Measurements from ENCODE around the gene STAT5B. TPM values are rescaled to one million over a fixed set of nuclear protein-coding genes. Genes with fewer than 3 reads are reported as not detected.

The STAT5B gene
- total RNA-seq, 1 donor from 2014 or later = 23.1 TPM

GRCh38 chr17:42252597-42253550 is 23.3 kb downstream of the STAT5B start:
- DNase-seq (ENCODE audit: low read depth) (peak; percentile 60), FAIRE-seq (no peak)
- Mint-ChIP-seq H3K4me3 (ENCODE audit: unreplicated experiment) (no peak overlapping the region), H3K27me3 (ENCODE audit: low read depth, unreplicated experiment) (no peaks in the 10 kb centered on the region), H3K4me1 (ENCODE audit: low read depth, unreplicated experiment) (peaks cover 5% of the 10 kb centered on the region), H3K27ac (ENCODE audit: unreplicated experiment) (no peak overlapping the region), H3K9me3 (ENCODE audit: unreplicated experiment) (no peaks in the 10 kb centered on the region), H3K36me3 (ENCODE audit: low read depth, unreplicated experiment) (no peaks in the 10 kb centered on the region)
- H3K27ac ChIP-seq (ENCODE audit: low read depth, low read length) = peak overlapping the region; percentile 74
- no peaks in the 10 kb centered on the region for H3K9me3 ChIP-seq (ENCODE audit: insufficient read depth, low read depth, low read length)
- H3K4me3 ChIP-seq (ENCODE audit: insufficient read depth, low read depth, low read length) = no peak overlapping the region
- no peaks in the 10 kb centered on the region for H3K27me3 ChIP-seq (ENCODE audit: insufficient read depth, low read length)
- peak overlapping the region; percentile 47 for H3K4me2 ChIP-seq (ENCODE audit: low read length)
- H4K20me1 ChIP-seq (ENCODE audit: insufficient read depth, low read length) = peaks cover 11% of the 10 kb centered on the region
- peaks cover 77% of the 10 kb centered on the region for H3K79me2 ChIP-seq (ENCODE audit: insufficient read depth, low read length)
- H3K4me1 ChIP-seq (ENCODE audit: insufficient read depth, low read length) = peaks cover 34% of the 10 kb centered on the region
- TF ChIP-seq, protein P1, sequence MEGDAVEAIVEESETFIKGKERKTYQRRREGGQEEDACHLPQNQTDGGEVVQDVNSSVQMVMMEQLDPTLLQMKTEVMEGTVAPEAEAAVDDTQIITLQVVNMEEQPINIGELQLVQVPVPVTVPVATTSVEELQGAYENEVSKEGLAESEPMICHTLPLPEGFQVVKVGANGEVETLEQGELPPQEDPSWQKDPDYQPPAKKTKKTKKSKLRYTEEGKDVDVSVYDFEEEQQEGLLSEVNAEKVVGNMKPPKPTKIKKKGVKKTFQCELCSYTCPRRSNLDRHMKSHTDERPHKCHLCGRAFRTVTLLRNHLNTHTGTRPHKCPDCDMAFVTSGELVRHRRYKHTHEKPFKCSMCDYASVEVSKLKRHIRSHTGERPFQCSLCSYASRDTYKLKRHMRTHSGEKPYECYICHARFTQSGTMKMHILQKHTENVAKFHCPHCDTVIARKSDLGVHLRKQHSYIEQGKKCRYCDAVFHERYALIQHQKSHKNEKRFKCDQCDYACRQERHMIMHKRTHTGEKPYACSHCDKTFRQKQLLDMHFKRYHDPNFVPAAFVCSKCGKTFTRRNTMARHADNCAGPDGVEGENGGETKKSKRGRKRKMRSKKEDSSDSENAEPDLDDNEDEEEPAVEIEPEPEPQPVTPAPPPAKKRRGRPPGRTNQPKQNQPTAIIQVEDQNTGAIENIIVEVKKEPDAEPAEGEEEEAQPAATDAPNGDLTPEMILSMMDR (IDR thresholded peaks at IDR 0.05; ENCODE audit: insufficient read depth, low read depth, low read length) = no peak
- TF ChIP-seq EZH2 (IDR thresholded peaks at IDR 0.05; ENCODE audit: insufficient read depth, low read length) = no peak
- H2AFZ ChIP-seq (ENCODE audit: low read depth, low read length) = no peak overlapping the region
- H3K9ac ChIP-seq (ENCODE audit: low read length) = peak overlapping the region; percentile 31
- no peaks in the 10 kb centered on the region for H3K36me3 ChIP-seq (ENCODE audit: insufficient read depth, low read length)

DNA sequence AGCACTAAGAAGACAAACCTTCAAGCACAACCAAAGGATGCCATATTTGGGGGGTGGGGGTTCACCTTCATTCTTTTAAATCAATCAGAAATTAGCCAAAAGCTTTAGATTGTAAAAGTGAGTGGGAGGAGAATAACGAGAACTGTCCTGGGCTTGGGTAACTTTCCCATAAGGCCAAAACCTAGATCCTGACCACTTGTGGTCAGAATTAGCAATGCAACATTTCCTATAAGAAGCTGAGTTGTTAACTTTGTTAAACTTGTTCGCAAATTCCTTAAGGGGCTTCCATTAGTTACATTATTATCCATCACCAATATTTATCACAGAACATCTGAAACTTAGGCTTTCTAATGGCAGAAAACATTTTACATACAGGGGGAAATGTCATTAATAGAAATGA is 25.1 kb downstream of the STAT5B start:
- FAIRE-seq = no peak
- Mint-ChIP-seq H3K27ac (ENCODE audit: unreplicated experiment) (no peak overlapping the region), H3K9me3 (ENCODE audit: unreplicated experiment) (peaks cover 4% of the 10 kb centered on the region), H3K4me1 (ENCODE audit: low read depth, unreplicated experiment) (peaks cover 9% of the 10 kb centered on the region), H3K36me3 (ENCODE audit: low read depth, unreplicated experiment) (peaks cover 5% of the 10 kb centered on the region), H3K4me3 (ENCODE audit: unreplicated experiment) (no peak overlapping the region), H3K27me3 (ENCODE audit: low read depth, unreplicated experiment) (no peaks in the 10 kb centered on the region)
- Histone ChIP-seq H3K9me3 (ENCODE audit: insufficient read depth, low read depth, low read length) (no peaks in the 10 kb centered on the region), H3K4me3 (ENCODE audit: insufficient read depth, low read depth, low read length) (no peak overlapping the region), H3K4me2 (ENCODE audit: low read length) (no peak overlapping the region), H3K9ac (ENCODE audit: low read length) (no peak overlapping the region), H2AFZ (ENCODE audit: low read depth, low read length) (no peak overlapping the region), H3K4me1 (ENCODE audit: insufficient read depth, low read length) (peaks cover 41% of the 10 kb centered on the region), H3K79me2 (ENCODE audit: insufficient read depth, low read length) (peaks cover 79% of the 10 kb centered on the region), H3K36me3 (ENCODE audit: insufficient read depth, low read length) (no peaks in the 10 kb centered on the region), H3K27me3 (ENCODE audit: insufficient read depth, low read length) (no peaks in the 10 kb centered on the region), H3K27ac (ENCODE audit: low read depth, low read length) (no peak overlapping the region), H4K20me1 (ENCODE audit: insufficient read depth, low read length) (peaks cover 18% of the 10 kb centered on the region)
- no peak for DNase-seq (ENCODE audit: low read depth)
- TF ChIP-seq, protein P1 (IDR thresholded peaks at IDR 0.05; ENCODE audit: insufficient read depth, low read depth, low read length) = peak; percentile 30
- TF ChIP-seq EZH2 (IDR thresholded peaks at IDR 0.05; ENCODE audit: insufficient read depth, low read length) = no peak

Data from astrocyte (in vitro differentiated cells and primary cell).